Epithelial cell of proximal tubule (primary cell): Measurements from ENCODE around the gene ADD2. TPM values are rescaled to one million over a fixed set of nuclear protein-coding genes. Genes with fewer than 3 reads are reported as not detected.
"Not testable (repeated sequence)": the region's sequence is repeated elsewhere in the genome, so short reads cannot be mapped to it uniquely, and the experiment has no call there.

Experiments
- DNase-seq: peaks from one replicate; pipeline ENCODE4 v3.0.0-alpha.2; 2011; ENCODE audit warnings: low read depth
- H3K4me3 ChIP-seq: 2 replicates; pipeline ENCODE4 v1.5.1; 2011; ENCODE audit warnings: low read depth, mild to moderate bottlenecking, low read length
- CTCF ChIP-seq: conservative IDR thresholded peaks from 2 replicates; pipeline ENCODE4 v1.5.1; 2012; ENCODE audit warnings: low read depth, mild to moderate bottlenecking, low read length
- total RNA-seq: library from RNA; depleted of rRNA; stranded (reverse); fragments of >200 nt; gene quantifications from 2 replicates; pipeline ENCODE4 v1.2.3, GENCODE V29; 2015

ADD2 gene
- total RNA-seq, 1 donor from 2014 or later = 21.3 TPM

GRCh38 chr2:70656421-70657010 is 111.5 kb downstream of the ADD2 start:
- no peak for TF ChIP-seq CTCF
- DNase-seq = no peak
- H3K4me3 ChIP-seq = no peak overlapping the region

GRCh38 chr2:70655786-70656185 is 112.2 kb downstream of the ADD2 start:
- DNase-seq = no peak
- H3K4me3 ChIP-seq = no peak overlapping the region
- no peak for TF ChIP-seq CTCF

GRCh38 chr2:70655211-70655610 is 112.8 kb downstream of the ADD2 start:
- DNase-seq, H3K4me3 ChIP-seq: not testable (repeated sequence)
- peak; percentile 65 for TF ChIP-seq CTCF

GRCh38 chr2:70651727-70652126 is 116.3 kb downstream of the ADD2 start:
- no peak for DNase-seq
- no peak overlapping the region for H3K4me3 ChIP-seq
- no peak for TF ChIP-seq CTCF

DNA sequence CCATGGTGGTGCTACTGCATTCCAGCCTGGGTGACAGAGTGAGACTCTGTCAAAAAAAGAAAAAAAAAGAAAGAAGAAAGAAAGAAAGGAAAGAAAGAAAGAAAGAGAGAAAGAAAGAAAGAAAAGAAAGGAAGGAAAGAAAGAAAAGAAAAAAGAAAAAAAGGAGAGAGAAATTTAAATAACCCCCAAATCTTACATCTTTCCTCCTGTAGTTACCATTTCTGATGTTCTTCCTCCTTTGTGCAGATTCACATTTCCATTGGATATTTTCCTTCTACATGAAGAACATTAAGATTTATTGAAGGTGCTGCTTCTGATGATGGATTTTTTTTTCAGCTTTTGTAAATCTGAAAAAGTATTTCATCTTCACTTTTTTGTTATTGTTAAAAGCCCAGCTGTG is 117.0 kb downstream of the ADD2 start:
- DNase-seq = no peak
- no peak overlapping the region for H3K4me3 ChIP-seq
- no peak for TF ChIP-seq CTCF

- DNase-seq = no peak
- H3K4me3 ChIP-seq = no peak overlapping the region
- TF ChIP-seq CTCF = no peak
Measured at GRCh38 chr2:70648961-70649360, 119.0 kb downstream of the ADD2 start.

GRCh38 chr2:70647873-70648481 is 120.0 kb downstream of the ADD2 start:
- TF ChIP-seq CTCF = peak; percentile 100
- H3K4me3 ChIP-seq = no peak overlapping the region
- no peak for DNase-seq
